ENCODE data around the gene DTHD1.

GRCh38 chr4:36322921-36323354, 41.5 kb downstream of the DTHD1 start:
- no peak for TF ChIP-seq RXRA (IDR thresholded peaks at IDR 0.05; ENCODE audit: insufficient read depth, low read depth, low read length)
- no peak for TF ChIP-seq CTCF (IDR thresholded peaks at IDR 0.05; ENCODE audit: control extremely low read depth in 1 of 3, insufficient read depth in 1 of 3, low read depth in 1 of 3, low read length in 3 of 3)
- TF ChIP-seq TBP (IDR thresholded peaks at IDR 0.05; ENCODE audit: low read depth, low read length), result no peak
- TF ChIP-seq POLR2A (IDR thresholded peaks at IDR 0.05; ENCODE audit: control extremely low read depth in 1 of 2, low read depth in 2 of 2, low read length in 2 of 2), result no peak
- TF ChIP-seq NANOG (IDR thresholded peaks at IDR 0.05; ENCODE audit: insufficient read depth, low read depth, low read length, poor library complexity, severe bottlenecking), result no peak
- TF ChIP-seq TAF7 (optimal IDR thresholded peaks at IDR 0.05; ENCODE audit: borderline replicate concordance, low read depth, low read length), result no peak
- no peak for TF ChIP-seq POLR2AphosphoS5 (IDR thresholded peaks at IDR 0.05; ENCODE audit: low read depth, low read length)
- TF ChIP-seq USF2 (IDR thresholded peaks at IDR 0.05; ENCODE audit: low read length), result no peak
- TF ChIP-seq ZNF274 (IDR thresholded peaks at IDR 0.05; ENCODE audit: borderline replicate concordance, extremely low read depth, low read length), result no peak
- no peak for TF ChIP-seq POU5F1 (IDR thresholded peaks at IDR 0.05; ENCODE audit: low read depth, low read length)
